T-helper 22 cell (primary cell): Measurements from ENCODE around the gene FGL2.
"Not testable (repeated sequence)": the region's sequence is repeated elsewhere in the genome, so short reads cannot be mapped to it uniquely, and the experiment has no call there.

ENCODE experiments used
- DNase-seq: peaks from one replicate; pipeline ENCODE4 v3.0.0-alpha.2; 2020; ENCODE audit warnings: low read depth

Gene FGL2

DNA sequence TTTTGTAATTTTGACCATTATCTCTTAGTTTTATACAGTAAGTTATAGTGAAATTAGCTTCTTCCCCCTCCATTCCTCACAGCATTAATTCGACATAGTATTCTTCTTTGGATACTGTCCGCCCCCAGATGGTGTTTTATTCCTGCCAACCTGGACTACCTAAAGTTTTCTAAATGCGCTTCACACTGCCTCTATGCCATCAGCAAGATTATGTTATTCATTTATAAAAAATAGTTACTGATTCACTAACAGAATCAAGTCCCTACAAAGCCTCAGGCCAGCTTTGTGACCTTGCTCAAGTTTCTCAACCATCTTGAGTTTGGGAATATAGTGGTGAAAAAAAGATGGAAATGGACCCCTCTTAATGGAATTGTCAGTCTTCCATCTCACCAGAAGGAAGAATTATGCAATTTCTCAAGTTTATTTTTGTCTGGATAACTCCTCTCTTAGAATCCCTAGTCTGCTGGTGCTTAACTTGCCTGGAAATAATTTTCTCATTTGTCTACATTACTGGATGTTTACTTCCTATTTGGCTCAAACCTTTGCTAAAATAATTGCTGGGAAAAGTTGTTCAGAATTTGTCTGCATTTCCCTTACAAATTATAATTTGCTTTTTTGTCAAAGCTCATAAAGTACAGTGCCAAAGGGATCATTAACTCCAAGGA is 16.7 kb upstream of the FGL2 start:
- no peak for DNase-seq

- DNase-seq: no peak
Observed at GRCh38 chr7:77209479-77210139, 10.0 kb upstream of the FGL2 start.

- no peak for DNase-seq
Observed at GRCh38 chr7:77208416-77208815, 8.8 kb upstream of the FGL2 start.

DNA sequence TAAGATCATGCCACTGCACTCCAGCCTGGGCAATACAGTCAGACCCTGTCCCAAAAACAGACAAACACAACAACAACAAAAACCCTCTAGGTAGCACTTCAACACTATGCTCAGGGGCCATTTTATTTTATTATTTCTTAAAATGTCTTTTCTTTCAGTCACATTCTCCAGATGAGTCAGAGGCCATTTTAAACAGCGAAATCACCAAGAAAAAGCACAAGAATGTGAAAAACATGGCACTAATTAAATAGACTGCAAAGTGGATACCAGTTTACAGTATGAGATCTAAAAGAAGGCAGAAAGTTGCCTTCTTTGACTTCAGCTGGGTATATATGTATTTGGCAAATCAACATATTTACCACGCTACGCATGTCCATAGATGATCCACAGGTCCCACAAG is 6.1 kb upstream of the FGL2 start:
- DNase-seq: no peak

DNA sequence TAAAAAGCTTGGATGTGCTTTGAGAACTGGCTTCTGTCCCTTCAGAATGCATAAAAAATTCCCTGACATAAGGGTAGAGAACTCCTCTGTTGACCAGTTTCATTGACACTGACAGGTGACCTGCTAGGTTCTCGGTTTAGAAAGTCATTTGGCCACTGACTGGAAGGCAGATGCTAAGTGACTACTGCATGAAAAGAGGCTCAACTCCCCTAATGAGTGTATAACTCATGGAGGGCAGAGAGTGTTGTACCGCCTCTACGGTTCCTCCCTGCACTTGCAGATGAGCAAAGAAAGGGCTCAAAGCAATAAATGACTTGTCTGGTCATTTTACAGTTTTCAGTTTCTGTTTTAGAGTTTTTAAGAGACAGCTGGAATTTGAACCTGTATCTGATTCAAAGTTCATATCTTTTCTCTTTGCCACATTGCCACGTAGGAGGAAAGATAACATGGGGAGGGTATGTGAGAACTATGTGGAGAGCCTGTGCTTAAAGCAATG is 2.9 kb upstream of the FGL2 start:
- no peak for DNase-seq

DNA sequence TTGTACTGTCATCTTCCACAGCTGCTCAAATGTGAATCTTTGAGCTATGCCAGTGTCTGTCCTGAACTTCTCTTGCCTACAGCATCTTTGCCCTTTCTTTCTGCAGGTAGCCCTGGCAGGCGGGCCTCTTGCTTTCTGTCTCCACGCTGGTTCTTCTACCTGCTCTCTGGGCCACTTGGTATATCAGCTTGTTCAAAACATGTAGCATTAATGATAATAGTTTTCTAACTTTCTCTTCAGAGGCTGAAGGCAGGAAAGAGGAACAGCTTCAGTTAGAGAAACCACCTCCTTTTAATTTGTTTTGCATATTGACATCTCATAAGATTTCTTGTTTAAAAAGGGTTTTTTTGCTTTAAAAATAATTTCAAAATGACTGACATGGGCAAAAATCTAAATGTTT is 923 bp upstream of the FGL2 start:
- DNase-seq: no peak

DNA sequence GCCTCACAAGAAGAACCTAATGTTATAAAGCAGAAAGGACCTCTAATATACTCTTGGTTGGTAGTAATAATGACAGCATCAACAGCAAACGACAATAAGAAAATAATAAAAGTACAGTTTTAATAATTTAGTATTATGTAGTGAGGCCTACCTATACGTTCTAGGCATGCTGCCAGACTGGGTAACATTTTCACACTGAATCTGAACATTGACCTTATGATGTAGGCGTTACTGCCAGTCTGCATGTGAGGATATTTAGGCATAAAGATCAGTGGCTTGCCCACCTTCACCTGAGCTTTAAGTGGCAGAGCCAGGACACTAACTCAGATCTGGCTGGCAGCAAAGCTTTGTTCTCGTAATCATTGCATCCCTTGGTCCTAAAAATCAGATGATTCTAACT is 2.5 kb downstream of the FGL2 start:
- no peak for DNase-seq

DNA sequence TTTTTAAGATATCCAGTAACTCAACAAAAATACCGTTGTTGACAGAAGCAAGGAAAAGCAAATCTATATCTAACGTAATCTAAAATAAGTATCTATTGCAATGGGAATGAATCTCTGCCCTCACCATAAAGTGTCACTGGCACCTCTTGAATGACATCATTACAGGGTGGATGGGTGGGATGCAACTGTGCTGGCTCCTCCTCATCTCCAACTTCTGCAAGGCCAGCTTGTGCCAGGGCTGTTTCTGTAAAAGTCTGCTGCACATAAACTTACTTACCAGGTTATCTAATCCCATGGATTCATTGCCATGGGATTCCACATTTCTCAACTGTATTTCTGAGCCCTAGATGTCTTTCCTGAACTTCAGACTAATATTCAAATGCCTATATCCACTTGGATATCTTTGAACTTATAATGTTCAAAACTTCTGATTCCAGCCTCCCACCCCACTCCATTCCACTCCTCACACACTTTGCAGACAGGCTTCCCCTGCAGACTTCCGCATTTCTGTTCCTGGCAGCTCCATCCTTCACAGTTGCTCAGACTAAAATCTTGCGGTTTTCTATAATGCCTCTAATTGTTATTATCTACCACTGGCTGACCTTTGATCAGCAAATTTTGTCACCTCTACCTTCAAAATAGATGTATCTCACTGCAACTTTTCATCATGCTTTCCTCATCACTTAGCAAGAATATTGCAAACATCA is 10.7 kb downstream of the FGL2 start:
- no peak for DNase-seq

DNA sequence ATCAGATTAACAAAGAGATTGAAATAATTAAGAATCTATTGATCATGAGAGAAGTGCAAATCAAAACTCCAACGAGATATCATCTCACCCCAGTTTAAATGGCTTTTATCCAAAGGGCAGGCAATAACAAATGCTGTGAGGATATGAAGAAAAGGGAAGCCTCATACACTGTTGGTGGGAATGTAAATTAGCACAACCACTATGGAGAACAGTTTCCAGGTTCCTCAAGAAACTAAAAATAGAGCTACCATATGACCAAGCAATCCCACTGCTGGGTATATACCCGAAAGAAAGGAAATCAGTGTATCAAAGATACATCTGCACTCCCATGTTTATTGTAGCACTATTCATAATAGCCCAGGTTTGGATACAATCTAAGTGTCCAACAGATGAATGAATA is 13.8 kb downstream of the FGL2 start:
- no peak for DNase-seq

GRCh38 chr7:77184990-77185389 is 14.6 kb downstream of the FGL2 start:
- no peak for DNase-seq

DNA sequence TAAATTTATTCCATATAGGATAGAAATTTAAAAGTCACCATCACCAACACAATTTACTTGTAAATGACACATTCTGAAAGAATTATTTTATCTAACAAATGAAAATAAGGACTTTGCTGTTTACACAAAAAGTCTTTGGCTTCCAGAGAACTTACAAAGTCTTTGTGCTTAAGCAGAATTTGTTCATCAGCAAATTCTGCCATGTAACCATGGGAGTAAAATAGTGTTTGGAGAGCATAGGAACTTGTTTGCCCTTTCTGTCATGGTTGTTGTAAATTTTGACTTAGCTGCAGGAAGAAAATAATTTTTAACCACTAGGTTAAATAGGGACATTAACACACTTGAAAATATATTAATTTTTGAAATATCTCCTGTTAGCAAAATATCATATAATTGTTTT is 15.2 kb downstream of the FGL2 start:
- no peak for DNase-seq

GRCh38 chr7:77182261-77182660 is 17.4 kb downstream of the FGL2 start:
- no peak for DNase-seq

DNA sequence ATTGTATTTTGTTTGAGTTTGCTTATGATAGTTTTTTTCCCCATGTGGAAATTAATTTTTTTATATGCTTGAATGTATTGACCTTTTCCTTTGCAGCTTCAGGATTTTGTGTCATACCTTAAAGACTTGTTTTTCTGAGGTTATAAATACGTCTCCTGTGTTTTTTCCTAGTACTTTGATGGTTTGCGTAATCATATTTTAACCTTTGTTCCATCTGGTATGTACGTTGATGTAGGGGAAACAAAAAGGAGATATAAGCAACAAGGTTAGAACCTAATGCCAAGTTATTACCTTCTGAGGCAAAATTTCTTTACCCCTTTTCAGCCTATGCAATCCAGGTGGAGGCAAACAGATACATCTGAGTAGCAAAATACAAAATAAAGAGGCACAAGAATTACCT is 17.9 kb downstream of the FGL2 start:
- DNase-seq: no peak

- DNase-seq: no peak
Observed at GRCh38 chr7:77181015-77181595, 18.5 kb downstream of the FGL2 start.

- not testable (repeated sequence) for DNase-seq
Observed at GRCh38 chr7:77178024-77178423, 21.6 kb downstream of the FGL2 start.

DNA sequence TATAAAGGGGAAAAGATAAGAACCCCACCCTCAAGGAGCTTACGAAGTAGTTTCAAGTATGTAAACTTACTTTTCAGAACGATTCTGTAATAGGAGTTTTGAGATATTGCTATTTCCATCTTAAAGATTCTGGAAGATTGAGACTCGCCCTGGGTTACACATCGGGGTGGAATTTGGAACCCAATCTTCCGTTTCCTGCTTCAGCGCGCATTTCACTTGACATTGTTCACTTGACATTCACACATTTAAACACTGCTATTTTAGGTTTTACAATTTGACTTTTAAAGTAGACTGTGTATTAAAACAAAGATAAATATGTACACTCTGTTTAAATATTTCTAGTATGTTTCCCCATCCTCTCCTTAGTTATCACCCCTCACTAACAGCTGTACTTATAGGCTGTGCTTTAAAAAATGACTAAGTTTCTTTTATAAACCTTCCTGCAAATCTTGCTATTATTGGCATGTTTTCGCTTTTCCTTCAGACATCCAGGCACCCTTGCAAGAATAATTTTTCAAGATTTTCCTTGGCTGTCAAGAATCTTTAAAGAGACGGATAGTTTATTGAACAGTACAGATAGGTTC is 22.2 kb downstream of the FGL2 start:
- not testable (repeated sequence) for DNase-seq

DNA sequence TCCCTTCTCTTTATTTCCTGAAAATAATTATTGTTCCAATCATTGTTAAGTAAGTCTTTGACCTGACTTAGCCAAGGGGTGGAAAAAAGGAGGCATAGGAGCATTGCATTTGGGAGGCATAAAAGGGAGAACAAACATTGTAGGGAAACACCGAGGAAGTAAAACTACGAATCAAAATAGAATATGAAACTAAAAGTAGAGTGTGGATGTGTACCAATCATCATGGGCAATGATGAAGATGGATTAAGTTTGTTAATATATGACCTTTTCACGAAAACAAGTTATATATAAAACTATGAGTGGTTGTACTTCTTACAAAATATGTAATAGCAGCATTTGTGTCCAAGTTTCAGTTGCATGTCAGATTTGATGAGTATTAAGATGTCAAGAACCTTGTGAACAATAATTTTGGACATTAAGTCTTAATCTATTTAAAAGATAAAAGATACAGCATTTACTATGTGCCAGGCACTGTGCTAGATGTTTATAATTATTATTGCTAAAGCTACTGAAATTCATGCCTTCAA is 24.3 kb downstream of the FGL2 start:
- DNase-seq: not testable (repeated sequence)

DNA sequence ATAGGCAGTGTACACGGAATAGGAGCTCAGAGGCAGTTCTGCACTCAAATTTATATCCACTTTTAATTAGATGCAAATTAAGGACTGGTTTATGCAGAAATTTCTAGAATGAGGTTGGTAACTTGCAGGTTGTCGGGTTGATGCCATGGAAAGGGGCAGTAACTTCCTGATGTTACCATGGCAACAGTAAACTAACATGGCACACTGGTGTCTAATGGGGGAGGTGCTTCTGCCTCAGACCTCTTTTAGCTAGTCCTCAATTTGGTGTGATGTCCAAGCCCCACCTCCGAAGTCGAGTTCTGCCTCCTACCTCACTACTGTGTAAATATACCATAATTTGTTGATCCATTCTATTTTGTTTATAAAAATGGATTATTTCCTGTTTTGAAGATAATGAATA is 25.2 kb downstream of the FGL2 start:
- not testable (repeated sequence) for DNase-seq

DNA sequence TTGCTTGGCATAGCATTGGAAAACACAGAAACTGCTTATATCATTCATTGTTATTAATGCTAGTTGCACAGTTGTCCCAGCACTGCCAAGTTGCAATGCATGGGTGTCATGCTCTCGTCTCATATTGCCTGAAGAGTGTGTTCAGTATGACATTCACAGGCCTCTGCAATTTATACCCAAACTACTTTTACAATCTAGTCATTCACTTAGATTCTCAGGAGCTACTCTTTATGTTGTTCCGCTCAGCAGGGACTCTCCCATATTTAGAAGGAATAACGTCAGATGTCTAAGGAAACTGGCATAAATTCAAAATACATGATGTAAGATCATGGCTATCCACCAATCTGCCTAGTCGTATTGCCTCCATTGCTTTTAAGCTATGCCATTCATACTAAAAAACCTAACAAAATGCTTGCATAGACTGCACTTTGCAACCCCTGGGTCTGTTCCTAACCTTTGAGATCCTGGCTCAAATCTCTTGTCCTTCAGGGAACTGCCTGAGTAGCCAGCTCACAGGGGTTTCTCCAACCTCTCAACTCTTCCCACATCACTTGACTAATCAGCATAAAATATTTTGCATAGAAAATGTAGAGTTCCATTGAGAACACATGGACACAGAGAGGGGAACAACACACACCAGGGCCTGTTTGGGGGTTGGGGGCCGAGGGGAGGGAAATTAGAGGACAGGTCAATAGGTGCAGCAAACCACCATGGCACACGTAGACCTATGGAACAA is 27.0 kb downstream of the FGL2 start:
- not testable (repeated sequence) for DNase-seq

DNA sequence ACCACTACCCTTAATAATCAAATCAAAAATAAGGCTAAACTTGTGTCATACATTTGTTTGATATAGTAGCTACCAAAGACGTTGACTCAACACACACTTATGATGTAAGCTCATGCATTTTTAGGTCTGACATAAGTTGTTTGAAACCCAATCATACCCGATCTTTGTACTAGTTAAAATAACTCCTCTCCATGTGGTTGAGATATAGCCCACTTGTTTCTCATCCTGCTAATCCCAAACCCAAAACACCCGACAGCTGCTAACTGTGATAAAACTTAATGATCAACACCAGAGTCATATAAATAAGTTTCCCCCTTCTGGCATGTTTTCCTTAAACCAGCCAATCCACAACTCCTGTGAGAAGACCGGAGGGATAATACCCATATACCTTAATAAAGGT is 28.5 kb downstream of the FGL2 start:
- DNase-seq: not testable (repeated sequence)

GRCh38 chr7:77157446-77157845 is 42.2 kb downstream of the FGL2 start:
- DNase-seq: no peak
